Measurements from ENCODE around the gene STK38.

DNA sequence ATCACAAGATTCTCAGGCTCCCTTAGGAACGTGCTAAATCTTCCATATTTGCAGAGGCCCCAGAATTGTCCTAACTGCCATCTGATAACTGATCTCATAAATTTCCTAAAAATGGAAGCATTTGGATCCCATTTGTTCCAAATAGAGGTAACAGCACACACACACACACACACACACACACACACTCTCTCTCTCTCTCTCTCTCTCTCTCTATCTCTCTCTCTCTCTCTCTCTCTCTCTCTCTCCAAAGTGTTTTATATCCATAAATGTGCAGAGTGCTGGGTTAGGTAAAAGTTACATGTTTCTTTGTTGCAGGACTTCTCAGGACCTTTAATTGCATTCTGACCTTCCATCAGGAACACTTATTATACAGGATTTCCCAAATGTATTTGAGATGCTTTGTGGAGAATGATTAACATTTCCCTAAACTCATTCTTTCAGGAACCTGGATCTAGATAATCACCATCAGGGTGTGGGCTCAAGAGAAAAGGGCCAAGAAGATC is 8.5 kb upstream of the STK38 start:
- TF ChIP-seq ARNTL (CRISPR knock-in tag; IDR thresholded peaks at IDR 0.05; ENCODE audit: borderline replicate concordance, low read depth) (no peak), ZNF70 (CRISPR knock-in tag; IDR thresholded peaks at IDR 0.05) (no peak), ESRRG (CRISPR knock-in tag; IDR thresholded peaks at IDR 0.05) (no peak), POU6F1 (CRISPR knock-in tag; IDR thresholded peaks at IDR 0.05; ENCODE audit: borderline replicate concordance, low read depth) (no peak), CREB5 (CRISPR knock-in tag; IDR thresholded peaks at IDR 0.05; ENCODE audit: low read depth) (no peak), PATZ1 (CRISPR knock-in tag; IDR thresholded peaks at IDR 0.05; ENCODE audit: borderline replicate concordance) (no peak), TOX (CRISPR knock-in tag; IDR thresholded peaks at IDR 0.05; ENCODE audit: borderline replicate concordance) (no peak), BACH2 (CRISPR knock-in tag; IDR thresholded peaks at IDR 0.05; ENCODE audit: borderline replicate concordance) (no peak), ISL1 (CRISPR knock-in tag; IDR thresholded peaks at IDR 0.05) (no peak), ZFP30 (CRISPR knock-in tag; IDR thresholded peaks at IDR 0.05) (no peak)
- TF ChIP-seq, protein P1, sequence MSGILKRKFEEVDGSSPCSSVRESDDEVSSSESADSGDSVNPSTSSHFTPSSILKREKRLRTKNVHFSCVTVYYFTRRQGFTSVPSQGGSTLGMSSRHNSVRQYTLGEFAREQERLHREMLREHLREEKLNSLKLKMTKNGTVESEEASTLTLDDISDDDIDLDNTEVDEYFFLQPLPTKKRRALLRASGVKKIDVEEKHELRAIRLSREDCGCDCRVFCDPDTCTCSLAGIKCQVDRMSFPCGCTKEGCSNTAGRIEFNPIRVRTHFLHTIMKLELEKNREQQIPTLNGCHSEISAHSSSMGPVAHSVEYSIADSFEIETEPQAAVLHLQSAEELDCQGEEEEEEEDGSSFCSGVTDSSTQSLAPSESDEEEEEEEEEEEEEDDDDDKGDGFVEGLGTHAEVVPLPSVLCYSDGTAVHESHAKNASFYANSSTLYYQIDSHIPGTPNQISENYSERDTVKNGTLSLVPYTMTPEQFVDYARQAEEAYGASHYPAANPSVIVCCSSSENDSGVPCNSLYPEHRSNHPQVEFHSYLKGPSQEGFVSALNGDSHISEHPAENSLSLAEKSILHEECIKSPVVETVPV (CRISPR knock-in tag; IDR thresholded peaks at IDR 0.05): no peak
